ENCODE results near the gene ZFPM1.

Gene ZFPM1

DNA sequence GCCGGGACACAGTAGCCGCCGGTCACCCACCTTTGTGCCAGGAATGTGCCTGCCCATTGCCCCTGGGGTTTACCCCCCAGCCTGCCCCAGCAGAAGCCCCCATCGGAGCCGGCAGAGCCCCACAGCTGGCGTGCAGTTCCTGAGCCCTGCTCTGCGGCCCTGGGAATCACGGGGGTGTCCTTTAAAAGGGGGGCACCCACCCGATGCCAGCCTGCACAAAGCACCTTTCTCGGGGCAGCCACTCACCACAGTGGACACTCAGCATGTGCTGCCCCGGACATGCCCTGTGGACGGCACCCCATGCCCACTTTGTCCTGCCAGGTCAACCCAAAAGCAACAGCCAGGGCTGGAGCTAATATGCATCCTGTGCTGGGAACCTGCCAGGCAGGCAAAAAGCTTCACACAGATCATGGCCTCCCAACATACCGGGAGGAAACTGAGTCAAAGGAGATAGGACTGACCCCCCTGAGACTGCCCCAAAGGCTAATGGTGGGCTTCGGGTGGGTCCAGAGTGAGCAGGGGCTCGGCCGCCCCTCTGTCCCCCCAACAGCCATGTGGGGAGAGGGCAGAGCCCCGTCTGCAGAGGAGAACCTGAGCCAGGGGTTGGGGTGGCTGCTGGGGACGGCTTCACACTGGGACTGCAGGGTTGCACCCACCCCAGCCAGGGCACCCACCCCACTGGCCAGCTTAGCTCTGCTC is 71.3 kb downstream of the ZFPM1 start:
- no peak for ATAC-seq
- TF ChIP-seq SNAI2 (CRISPR knock-in tag; IDR thresholded peaks at IDR 0.05) (no peak), ESRRG (CRISPR knock-in tag; IDR thresholded peaks at IDR 0.05) (no peak), TCF4 (CRISPR knock-in tag; IDR thresholded peaks at IDR 0.05; ENCODE audit: borderline replicate concordance) (no peak), BACH2 (CRISPR knock-in tag; IDR thresholded peaks at IDR 0.05; ENCODE audit: borderline replicate concordance) (no peak), OSR1 (CRISPR knock-in tag; IDR thresholded peaks at IDR 0.05) (no peak), ZNF565 (CRISPR knock-in tag; conservative IDR thresholded peaks at IDR 0.05; ENCODE audit: low read depth) (no peak), RARB (CRISPR knock-in tag; IDR thresholded peaks at IDR 0.05) (no peak), CSDC2 (CRISPR knock-in tag; IDR thresholded peaks at IDR 0.05) (no peak), ISL1 (CRISPR knock-in tag; IDR thresholded peaks at IDR 0.05) (no peak), TOX (CRISPR knock-in tag; IDR thresholded peaks at IDR 0.05; ENCODE audit: borderline replicate concordance) (no peak), GLIS3 (CRISPR knock-in tag; IDR thresholded peaks at IDR 0.05) (no peak), ZC3H10 (CRISPR knock-in tag; IDR thresholded peaks at IDR 0.05) (no peak)
- TF ChIP-seq, protein P1, sequence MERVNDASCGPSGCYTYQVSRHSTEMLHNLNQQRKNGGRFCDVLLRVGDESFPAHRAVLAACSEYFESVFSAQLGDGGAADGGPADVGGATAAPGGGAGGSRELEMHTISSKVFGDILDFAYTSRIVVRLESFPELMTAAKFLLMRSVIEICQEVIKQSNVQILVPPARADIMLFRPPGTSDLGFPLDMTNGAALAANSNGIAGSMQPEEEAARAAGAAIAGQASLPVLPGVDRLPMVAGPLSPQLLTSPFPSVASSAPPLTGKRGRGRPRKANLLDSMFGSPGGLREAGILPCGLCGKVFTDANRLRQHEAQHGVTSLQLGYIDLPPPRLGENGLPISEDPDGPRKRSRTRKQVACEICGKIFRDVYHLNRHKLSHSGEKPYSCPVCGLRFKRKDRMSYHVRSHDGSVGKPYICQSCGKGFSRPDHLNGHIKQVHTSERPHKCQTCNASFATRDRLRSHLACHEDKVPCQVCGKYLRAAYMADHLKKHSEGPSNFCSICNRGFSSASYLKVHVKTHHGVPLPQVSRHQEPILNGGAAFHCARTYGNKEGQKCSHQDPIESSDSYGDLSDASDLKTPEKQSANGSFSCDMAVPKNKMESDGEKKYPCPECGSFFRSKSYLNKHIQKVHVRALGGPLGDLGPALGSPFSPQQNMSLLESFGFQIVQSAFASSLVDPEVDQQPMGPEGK (CRISPR knock-in tag; IDR thresholded peaks at IDR 0.05; ENCODE audit: borderline replicate concordance), result no peak
- TF ChIP-seq, protein P2, sequence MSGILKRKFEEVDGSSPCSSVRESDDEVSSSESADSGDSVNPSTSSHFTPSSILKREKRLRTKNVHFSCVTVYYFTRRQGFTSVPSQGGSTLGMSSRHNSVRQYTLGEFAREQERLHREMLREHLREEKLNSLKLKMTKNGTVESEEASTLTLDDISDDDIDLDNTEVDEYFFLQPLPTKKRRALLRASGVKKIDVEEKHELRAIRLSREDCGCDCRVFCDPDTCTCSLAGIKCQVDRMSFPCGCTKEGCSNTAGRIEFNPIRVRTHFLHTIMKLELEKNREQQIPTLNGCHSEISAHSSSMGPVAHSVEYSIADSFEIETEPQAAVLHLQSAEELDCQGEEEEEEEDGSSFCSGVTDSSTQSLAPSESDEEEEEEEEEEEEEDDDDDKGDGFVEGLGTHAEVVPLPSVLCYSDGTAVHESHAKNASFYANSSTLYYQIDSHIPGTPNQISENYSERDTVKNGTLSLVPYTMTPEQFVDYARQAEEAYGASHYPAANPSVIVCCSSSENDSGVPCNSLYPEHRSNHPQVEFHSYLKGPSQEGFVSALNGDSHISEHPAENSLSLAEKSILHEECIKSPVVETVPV (CRISPR knock-in tag; IDR thresholded peaks at IDR 0.05), result no peak
- TF ChIP-seq, protein P3, sequence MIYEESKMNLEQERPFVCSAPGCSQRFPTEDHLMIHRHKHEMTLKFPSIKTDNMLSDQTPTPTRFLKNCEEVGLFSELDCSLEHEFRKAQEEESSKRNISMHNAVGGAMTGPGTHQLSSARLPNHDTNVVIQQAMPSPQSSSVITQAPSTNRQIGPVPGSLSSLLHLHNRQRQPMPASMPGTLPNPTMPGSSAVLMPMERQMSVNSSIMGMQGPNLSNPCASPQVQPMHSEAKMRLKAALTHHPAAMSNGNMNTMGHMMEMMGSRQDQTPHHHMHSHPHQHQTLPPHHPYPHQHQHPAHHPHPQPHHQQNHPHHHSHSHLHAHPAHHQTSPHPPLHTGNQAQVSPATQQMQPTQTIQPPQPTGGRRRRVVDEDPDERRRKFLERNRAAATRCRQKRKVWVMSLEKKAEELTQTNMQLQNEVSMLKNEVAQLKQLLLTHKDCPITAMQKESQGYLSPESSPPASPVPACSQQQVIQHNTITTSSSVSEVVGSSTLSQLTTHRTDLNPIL (CRISPR knock-in tag; IDR thresholded peaks at IDR 0.05; ENCODE audit: low read depth), result no peak
- TF ChIP-seq, protein P4, sequence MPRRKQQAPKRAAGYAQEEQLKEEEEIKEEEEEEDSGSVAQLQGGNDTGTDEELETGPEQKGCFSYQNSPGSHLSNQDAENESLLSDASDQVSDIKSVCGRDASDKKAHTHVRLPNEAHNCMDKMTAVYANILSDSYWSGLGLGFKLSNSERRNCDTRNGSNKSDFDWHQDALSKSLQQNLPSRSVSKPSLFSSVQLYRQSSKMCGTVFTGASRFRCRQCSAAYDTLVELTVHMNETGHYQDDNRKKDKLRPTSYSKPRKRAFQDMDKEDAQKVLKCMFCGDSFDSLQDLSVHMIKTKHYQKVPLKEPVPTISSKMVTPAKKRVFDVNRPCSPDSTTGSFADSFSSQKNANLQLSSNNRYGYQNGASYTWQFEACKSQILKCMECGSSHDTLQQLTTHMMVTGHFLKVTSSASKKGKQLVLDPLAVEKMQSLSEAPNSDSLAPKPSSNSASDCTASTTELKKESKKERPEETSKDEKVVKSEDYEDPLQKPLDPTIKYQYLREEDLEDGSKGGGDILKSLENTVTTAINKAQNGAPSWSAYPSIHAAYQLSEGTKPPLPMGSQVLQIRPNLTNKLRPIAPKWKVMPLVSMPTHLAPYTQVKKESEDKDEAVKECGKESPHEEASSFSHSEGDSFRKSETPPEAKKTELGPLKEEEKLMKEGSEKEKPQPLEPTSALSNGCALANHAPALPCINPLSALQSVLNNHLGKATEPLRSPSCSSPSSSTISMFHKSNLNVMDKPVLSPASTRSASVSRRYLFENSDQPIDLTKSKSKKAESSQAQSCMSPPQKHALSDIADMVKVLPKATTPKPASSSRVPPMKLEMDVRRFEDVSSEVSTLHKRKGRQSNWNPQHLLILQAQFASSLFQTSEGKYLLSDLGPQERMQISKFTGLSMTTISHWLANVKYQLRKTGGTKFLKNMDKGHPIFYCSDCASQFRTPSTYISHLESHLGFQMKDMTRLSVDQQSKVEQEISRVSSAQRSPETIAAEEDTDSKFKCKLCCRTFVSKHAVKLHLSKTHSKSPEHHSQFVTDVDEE (CRISPR knock-in tag; IDR thresholded peaks at IDR 0.05), result no peak
- TF ChIP-seq, protein P5, sequence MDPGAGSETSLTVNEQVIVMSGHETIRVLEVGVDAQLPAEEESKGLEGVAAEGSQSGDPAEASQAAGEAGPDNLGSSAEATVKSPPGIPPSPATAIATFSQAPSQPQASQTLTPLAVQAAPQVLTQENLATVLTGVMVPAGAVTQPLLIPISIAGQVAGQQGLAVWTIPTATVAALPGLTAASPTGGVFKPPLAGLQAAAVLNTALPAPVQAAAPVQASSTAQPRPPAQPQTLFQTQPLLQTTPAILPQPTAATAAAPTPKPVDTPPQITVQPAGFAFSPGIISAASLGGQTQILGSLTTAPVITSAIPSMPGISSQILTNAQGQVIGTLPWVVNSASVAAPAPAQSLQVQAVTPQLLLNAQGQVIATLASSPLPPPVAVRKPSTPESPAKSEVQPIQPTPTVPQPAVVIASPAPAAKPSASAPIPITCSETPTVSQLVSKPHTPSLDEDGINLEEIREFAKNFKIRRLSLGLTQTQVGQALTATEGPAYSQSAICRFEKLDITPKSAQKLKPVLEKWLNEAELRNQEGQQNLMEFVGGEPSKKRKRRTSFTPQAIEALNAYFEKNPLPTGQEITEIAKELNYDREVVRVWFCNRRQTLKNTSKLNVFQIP (CRISPR knock-in tag; IDR thresholded peaks at IDR 0.05; ENCODE audit: borderline replicate concordance, low read depth), result no peak

DNA sequence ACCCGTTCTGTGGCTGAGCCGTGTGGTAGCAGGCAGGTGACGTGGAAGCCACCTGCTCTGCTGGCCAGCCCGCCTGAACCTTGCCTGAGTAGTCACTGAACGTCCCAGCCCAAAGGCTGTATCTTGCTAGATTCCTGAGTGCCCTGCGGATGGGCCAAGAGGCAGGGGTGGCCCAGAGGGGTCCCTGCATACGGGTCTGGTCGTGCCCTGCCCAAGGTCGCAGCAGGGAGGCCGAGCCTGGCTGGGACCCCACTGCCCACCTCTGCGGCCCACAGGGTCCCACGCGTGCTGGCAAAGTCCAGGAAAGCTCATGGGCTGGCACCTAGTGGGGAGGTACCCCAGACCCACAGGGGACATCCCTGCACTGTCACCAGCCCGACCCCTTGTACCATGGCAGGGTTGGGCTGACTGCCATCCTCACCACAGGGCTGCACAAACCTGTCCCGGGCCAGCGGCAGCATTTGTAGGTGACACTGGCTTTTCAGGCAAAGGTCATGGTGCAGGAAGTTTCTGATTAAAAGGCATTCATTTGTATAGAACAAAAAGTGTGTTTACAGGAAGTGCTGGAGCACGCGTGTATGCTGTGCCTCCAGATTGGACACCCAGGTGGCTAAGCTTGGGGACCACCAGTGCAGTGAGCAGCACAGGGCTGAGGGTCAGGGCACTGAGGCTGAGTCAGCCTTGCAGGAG is 72.0 kb downstream of the ZFPM1 start:
- ATAC-seq, result no peak
- TF ChIP-seq OSR1 (CRISPR knock-in tag; IDR thresholded peaks at IDR 0.05) (no peak), ZNF70 (CRISPR knock-in tag; IDR thresholded peaks at IDR 0.05) (no peak), ISL1 (CRISPR knock-in tag; IDR thresholded peaks at IDR 0.05) (no peak), BACH2 (CRISPR knock-in tag; IDR thresholded peaks at IDR 0.05; ENCODE audit: borderline replicate concordance) (no peak), ZNF8 (CRISPR knock-in tag; IDR thresholded peaks at IDR 0.05) (no peak), TCF4 (CRISPR knock-in tag; IDR thresholded peaks at IDR 0.05; ENCODE audit: borderline replicate concordance) (no peak), ZFP30 (CRISPR knock-in tag; IDR thresholded peaks at IDR 0.05) (no peak), SNAI2 (CRISPR knock-in tag; IDR thresholded peaks at IDR 0.05) (no peak)
- TF ChIP-seq, protein P2 (CRISPR knock-in tag; IDR thresholded peaks at IDR 0.05), result no peak
- TF ChIP-seq, protein P3 (CRISPR knock-in tag; IDR thresholded peaks at IDR 0.05; ENCODE audit: low read depth), result no peak
- TF ChIP-seq, protein P4 (CRISPR knock-in tag; IDR thresholded peaks at IDR 0.05), result no peak
- TF ChIP-seq, protein P5 (CRISPR knock-in tag; IDR thresholded peaks at IDR 0.05; ENCODE audit: borderline replicate concordance, low read depth), result no peak
